ENCODE results near the gene CAPS. TPM values are rescaled to one million over a fixed set of nuclear protein-coding genes. Genes with fewer than 3 reads are reported as not detected.

CAPS gene
- total RNA-seq, 1 donor from 2014 or later = 21.6 TPM

DNA sequence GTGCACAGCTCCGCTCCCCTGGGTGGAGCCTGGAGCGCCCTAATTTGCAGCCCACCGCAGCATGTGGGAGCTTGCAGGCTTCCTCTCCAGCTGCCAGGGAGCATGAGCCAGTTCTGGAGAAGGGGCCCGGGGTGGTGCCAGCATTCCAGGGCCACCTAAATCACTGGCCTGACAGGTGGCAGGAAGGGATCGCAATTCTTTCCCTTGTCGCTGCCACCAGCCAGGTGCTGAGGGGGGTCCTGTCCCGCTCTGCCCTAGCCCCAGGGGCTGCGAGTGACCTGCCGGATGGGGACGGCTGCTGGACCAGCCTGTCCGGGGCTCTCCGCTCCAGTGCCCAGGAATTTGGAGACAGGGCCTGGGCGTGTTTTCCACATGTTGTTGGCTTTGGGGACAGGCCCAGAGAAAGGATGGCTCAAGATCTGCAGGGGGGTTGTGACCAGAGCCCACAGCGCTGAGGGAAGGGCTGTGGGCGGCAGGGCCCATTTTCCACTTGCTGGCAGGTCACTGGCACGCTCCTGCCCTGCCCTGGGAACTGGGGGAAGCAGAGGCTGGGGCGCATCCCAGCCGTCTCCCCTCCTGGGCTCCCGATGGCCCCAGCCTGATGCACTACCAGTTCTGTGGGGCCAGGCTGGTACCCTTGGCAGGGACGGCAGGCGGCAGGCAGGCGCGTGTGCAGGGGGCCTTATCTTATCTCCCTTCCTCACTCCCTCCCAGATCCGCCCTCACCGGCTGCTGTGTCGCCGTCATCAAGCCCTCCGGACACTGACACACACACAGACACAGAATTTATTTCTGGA, 19.9 kb upstream of the CAPS start:
- CTCF ChIA-PET = no interaction called here
- no peak for DNase-seq
- H3K4me1 Mint-ChIP-seq = peaks cover 2% of the 10 kb centered on the region
- H3K9me3 Mint-ChIP-seq = no peaks in the 10 kb centered on the region
- POLR2A ChIA-PET = interaction anchor here (1.0 kb wide), 1 partner anchor 10 kb away, joined by 3 read pairs; the partner anchor contains the start of gene NDUFA11
- H3K27me3 Mint-ChIP-seq = peaks cover 6% of the 10 kb centered on the region
- TF ChIP-seq, protein P1, sequence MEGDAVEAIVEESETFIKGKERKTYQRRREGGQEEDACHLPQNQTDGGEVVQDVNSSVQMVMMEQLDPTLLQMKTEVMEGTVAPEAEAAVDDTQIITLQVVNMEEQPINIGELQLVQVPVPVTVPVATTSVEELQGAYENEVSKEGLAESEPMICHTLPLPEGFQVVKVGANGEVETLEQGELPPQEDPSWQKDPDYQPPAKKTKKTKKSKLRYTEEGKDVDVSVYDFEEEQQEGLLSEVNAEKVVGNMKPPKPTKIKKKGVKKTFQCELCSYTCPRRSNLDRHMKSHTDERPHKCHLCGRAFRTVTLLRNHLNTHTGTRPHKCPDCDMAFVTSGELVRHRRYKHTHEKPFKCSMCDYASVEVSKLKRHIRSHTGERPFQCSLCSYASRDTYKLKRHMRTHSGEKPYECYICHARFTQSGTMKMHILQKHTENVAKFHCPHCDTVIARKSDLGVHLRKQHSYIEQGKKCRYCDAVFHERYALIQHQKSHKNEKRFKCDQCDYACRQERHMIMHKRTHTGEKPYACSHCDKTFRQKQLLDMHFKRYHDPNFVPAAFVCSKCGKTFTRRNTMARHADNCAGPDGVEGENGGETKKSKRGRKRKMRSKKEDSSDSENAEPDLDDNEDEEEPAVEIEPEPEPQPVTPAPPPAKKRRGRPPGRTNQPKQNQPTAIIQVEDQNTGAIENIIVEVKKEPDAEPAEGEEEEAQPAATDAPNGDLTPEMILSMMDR (IDR thresholded peaks at IDR 0.05) = no peak
- H3K4me3 Mint-ChIP-seq = no peak overlapping the region
- H3K27ac Mint-ChIP-seq = no peak overlapping the region
- H3K36me3 Mint-ChIP-seq (ENCODE audit: low read depth) = peaks cover 28% of the 10 kb centered on the region
- intact Hi-C loops (cut with micrococcal nuclease) = no loop called here
- ATAC-seq (ENCODE audit: low read depth) = no peak

DNA sequence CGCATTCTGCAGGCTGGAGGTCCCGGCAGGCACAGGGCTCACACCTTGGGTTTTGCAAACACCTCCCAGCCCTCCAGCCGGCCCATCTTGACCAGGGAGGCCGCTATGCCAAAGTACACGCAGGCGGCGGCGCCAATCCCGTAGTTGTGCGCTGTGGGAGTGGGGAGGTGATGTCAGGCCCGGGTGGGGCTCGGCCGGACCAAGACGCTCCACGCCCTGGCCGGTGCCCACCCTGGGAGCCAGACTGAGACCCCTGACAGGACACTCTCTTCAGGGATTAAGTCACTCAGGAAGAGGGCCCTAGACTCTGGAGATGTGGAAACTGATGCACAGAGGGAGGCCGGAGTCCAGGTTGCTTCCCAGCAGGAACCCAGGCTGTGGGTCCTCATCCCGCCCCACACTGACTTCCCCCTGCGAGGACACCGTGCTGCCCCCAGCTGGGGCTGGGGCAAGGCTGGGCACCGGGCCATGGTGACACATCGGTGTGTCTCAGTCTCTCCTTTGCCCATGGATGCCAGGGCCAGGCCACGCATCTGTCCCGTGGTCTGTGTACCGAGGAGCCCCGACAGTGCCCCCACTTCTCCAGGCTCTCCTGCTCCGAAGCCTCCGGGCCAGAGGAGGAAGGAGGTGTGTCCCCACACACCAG, 19.2 kb upstream of the CAPS start:
- TF ChIP-seq, protein P1 (IDR thresholded peaks at IDR 0.05) = no peak
- ChIA-PET POLR2A (no interaction called here), CTCF (no interaction called here)
- no peak overlapping the region for H3K4me3 Mint-ChIP-seq
- peaks cover 3% of the 10 kb centered on the region for H3K27me3 Mint-ChIP-seq
- peaks cover 29% of the 10 kb centered on the region for H3K36me3 Mint-ChIP-seq (ENCODE audit: low read depth)
- no peak overlapping the region for H3K27ac Mint-ChIP-seq
- H3K4me1 Mint-ChIP-seq = peaks cover 2% of the 10 kb centered on the region
- ATAC-seq (ENCODE audit: low read depth) = no peak
- no peaks in the 10 kb centered on the region for H3K9me3 Mint-ChIP-seq
- intact Hi-C loops (cut with micrococcal nuclease) = no loop called here
- DNase-seq = no peak

DNA sequence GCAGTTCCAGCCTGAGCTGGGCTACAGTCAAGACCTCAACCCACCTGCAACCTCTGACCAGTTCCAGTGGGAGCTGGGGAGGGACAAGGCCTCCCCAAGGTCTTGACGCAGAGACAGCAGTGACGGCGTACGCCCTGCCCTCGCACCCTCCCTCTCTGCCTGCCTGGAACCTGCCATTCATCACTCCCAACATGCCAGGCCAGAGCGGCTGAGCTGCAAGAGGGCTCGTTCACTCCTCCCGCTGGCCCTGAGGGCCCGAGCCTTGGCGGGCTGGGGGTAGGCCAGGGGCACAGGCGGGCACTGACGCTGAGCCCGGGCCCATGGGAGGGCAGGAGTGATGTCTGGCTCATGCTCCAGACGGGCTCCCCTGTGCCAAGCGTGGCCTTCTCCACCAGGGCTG, 18.6 kb upstream of the CAPS start:
- TF ChIP-seq, protein P1 (IDR thresholded peaks at IDR 0.05) = no peak
- no peak overlapping the region for H3K27ac Mint-ChIP-seq
- H3K4me3 Mint-ChIP-seq = no peak overlapping the region
- no peak for ATAC-seq (ENCODE audit: low read depth)
- peaks cover 3% of the 10 kb centered on the region for H3K27me3 Mint-ChIP-seq
- no peak for DNase-seq
- no peaks in the 10 kb centered on the region for H3K9me3 Mint-ChIP-seq
- CTCF ChIA-PET = no interaction called here
- peaks cover 8% of the 10 kb centered on the region for H3K4me1 Mint-ChIP-seq
- H3K36me3 Mint-ChIP-seq (ENCODE audit: low read depth) = peaks cover 34% of the 10 kb centered on the region
- intact Hi-C loops (cut with micrococcal nuclease) = no loop called here
- POLR2A ChIA-PET = no interaction called here

DNA sequence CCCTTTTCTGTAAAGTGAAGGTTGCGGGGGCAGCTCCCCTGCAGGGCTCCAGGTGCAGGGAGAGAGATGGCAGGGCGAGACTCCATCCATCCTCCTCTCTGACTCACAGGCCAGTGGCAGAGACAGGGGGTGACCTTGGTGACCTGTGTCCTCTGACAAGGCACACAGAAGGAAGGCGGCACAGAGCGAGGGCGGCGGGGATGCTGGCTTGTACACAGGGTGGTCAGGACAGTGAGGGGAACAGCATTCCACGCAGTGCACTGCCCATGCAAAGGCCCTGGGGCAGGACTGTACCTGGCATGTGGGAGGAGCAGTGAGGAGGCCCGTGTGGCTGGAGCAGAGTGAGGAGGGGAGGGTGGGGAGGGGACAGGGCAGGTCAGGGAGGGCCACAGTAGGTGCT, 18.2 kb upstream of the CAPS start:
- TF ChIP-seq, protein P1 (IDR thresholded peaks at IDR 0.05) = no peak
- ATAC-seq (ENCODE audit: low read depth) (no peak), DNase-seq (no peak)
- no peaks in the 10 kb centered on the region for H3K9me3 Mint-ChIP-seq
- CTCF ChIA-PET = no interaction called here
- H3K27ac Mint-ChIP-seq = no peak overlapping the region
- intact Hi-C loops (cut with micrococcal nuclease) = no loop called here
- H3K36me3 Mint-ChIP-seq (ENCODE audit: low read depth) = peaks cover 35% of the 10 kb centered on the region
- no peak overlapping the region for H3K4me3 Mint-ChIP-seq
- H3K4me1 Mint-ChIP-seq = peaks cover 9% of the 10 kb centered on the region
- POLR2A ChIA-PET = no interaction called here
- no peaks in the 10 kb centered on the region for H3K27me3 Mint-ChIP-seq

DNA sequence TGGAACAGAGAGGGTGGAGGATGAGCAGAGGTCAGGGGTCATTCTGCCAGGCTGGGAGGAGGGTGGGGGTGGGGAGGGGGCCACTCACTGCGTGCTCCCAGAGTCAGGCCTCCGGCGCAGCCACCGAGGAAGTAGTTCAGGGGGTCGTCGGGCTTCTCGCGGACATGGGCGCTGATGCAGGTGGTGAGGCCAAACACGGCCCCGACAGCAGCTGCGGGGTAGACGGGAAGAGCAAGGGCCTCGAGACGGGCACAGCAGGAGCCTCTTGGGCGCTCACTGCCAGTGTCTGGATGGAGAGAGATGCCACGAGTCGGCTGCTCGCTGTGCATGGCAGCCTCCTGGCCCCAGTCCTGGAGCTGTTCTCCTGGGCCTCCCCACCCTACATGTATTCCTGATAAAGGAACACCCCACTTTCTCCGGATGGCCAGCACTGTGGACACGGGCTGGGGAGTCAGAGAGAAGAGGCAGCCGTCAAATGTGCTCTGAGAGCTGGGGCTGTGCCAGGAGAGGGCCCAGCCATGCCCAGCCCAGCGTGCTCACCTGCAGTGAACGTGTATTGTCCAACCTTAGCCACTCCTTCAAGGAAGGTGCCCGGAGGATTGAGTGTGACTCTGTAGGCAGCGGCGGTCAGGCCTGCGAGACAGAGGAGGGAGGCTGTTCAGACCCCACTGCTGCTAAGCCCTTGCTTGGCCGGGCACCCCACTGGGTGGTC, 17.5 kb upstream of the CAPS start:
- DNase-seq (no peak), ATAC-seq (ENCODE audit: low read depth) (no peak)
- Mint-ChIP-seq H3K4me1 (peaks cover 15% of the 10 kb centered on the region), H3K27me3 (no peaks in the 10 kb centered on the region), H3K36me3 (ENCODE audit: low read depth) (peaks cover 39% of the 10 kb centered on the region), H3K4me3 (no peak overlapping the region), H3K27ac (no peak overlapping the region), H3K9me3 (no peaks in the 10 kb centered on the region)
- intact Hi-C loops (cut with micrococcal nuclease) = no loop called here
- TF ChIP-seq, protein P1 (IDR thresholded peaks at IDR 0.05) = no peak
- POLR2A ChIA-PET = no interaction called here
- CTCF ChIA-PET = no interaction called here

Data from activated B cell treated with CpG ODN at 0.5 μM for 24 hours (primary cell).